HCT116 (cell line): ENCODE data around the gene ZNF516. TPM values are rescaled to one million over a fixed set of nuclear protein-coding genes. Genes with fewer than 3 reads are reported as not detected.

Source experiments
- ATAC-seq: fragments of 200-7000 bp; cut with Tn5 transposase; 2 replicates; pipeline ENCODE4 v1.9.1; 2020; ENCODE audit warnings: mild to moderate bottlenecking, moderate library complexity
- BruUV-seq: library from RNA; stranded (reverse); fragments of 400-500 nt; replicated peaks from 2 replicates; lab custom pipeline; 2021; lab: Mats Ljungman, UMichigan
- CTCF ChIA-PET: fragments of 300-600 bp; sonication (Branson Sonifier 250); formaldehyde crosslinking; loops from one replicate; lab custom pipeline; 2021; ENCODE audit warnings: antibody characterized with exemption; lab: Charles Lee
- POLR2A ChIA-PET: fragments of 300-600, 350-600 bp; sonication (Branson Sonifier 250); formaldehyde crosslinking; loops from one replicate; lab custom pipeline; 2021; ENCODE audit warnings: antibody characterized with exemption; lab: Charles Lee
- RAD21 ChIA-PET, 2 experiments: fragments of 300-600 bp; sonication (Branson Sonifier 250); formaldehyde crosslinking; loops; one replicate each; lab custom pipeline; 2023; ENCODE audit warnings: low total read pairs in 2 of 2; ENCODE audit not compliant: uncharacterized antibody in 2 of 2, unreplicated experiment in 2 of 2, low non-redundant PET in 1 of 2; lab: Charles Lee
- DNase-seq: peaks from one replicate; pipeline ENCODE4 v3.0.0-alpha.2; 2010; ENCODE audit warnings: low read depth, low spot score
- H2AFZ ChIP-seq: fragments of 200-600 bp; shearing (Covaris generic), sonication (generic); 2 replicates; pipeline ENCODE4 v1.6.1; 2017; ENCODE audit warnings: low read depth, mixed run types, mixed read lengths, antibody characterized with exemption, low read length; ENCODE audit not compliant: poor library complexity, severe bottlenecking
- H3K27ac ChIP-seq: 2 replicates; pipeline ENCODE4 v1.5.1; 2012; ENCODE audit warnings: low read depth, low read length
- H3K27me3 ChIP-seq: fragments of 200-600 bp; sonication (generic); 2 replicates; pipeline ENCODE4 v1.6.1; 2016; ENCODE audit warnings: mixed run types, low read length, mixed read lengths; ENCODE audit not compliant: insufficient read depth
- H3K36me3 ChIP-seq, 2 experiments: fragments of 200-500 bp in 1 of 2; fragments of 200-600 bp in 1 of 2; sonication (Bioruptor generic) in 1 of 2; sonication (generic) in 1 of 2; 2 replicates each; pipeline versions ENCODE4 v1.5.1 to v1.6.1; 2014 to 2016; ENCODE audit warnings: low read length in 2 of 2, inconsistent platforms in 1 of 2, mixed read lengths in 1 of 2, mixed run types in 1 of 2; ENCODE audit not compliant: insufficient read depth in 2 of 2, control insufficient read depth in 1 of 2
- H3K4me1 ChIP-seq, 2 experiments: fragments of 200-600 bp in 1 of 2; sonication (generic) in 1 of 2; 2 replicates each; pipeline versions ENCODE4 v1.5.1 to v1.6.1; 2012 to 2017; ENCODE audit warnings: low read length in 2 of 2, inconsistent platforms in 1 of 2, mild to moderate bottlenecking in 1 of 2, mixed read lengths in 1 of 2, mixed run types in 1 of 2, moderate library complexity in 1 of 2; ENCODE audit not compliant: insufficient read depth in 2 of 2, control insufficient read depth in 1 of 2
- H3K4me2 ChIP-seq: fragments of 200-600 bp; sonication (generic); 2 replicates; pipeline ENCODE4 v1.6.1; 2017; ENCODE audit warnings: mixed run types, low read length, mixed read lengths
- H3K4me3 ChIP-seq, 2 experiments: fragments of 200-600 bp in 1 of 2; sonication (generic) in 1 of 2; replicated peaks in 1 of 2; 2 replicates each; pipeline ENCODE4 v1.5.1; 2011 to 2016; ENCODE audit warnings: low read length in 2 of 2, control low read depth in 1 of 2, low read depth in 1 of 2, mild to moderate bottlenecking in 1 of 2, mixed read lengths in 1 of 2, mixed run types in 1 of 2
- H3K79me2 ChIP-seq: fragments of 200-600 bp; sonication (generic); 2 replicates; pipeline ENCODE4 v1.6.1; 2017; ENCODE audit warnings: mild to moderate bottlenecking, mixed run types, low read length, moderate library complexity, mixed read lengths; ENCODE audit not compliant: insufficient read depth
- H3K9ac ChIP-seq: fragments of 200-600 bp; sonication (generic); 2 replicates; pipeline ENCODE4 v1.6.1; 2016; ENCODE audit warnings: low read length, mixed read lengths
- H3K9me2 ChIP-seq: fragments of 200-600 bp; sonication (generic), shearing (Covaris generic); 2 replicates; pipeline ENCODE4 v1.6.1; 2017; ENCODE audit warnings: mixed run types, mild to moderate bottlenecking, moderate library complexity; ENCODE audit not compliant: insufficient read depth
- H3K9me3 ChIP-seq, 2 experiments: fragments of 200-500 bp in 1 of 2; fragments of 200-600 bp in 1 of 2; sonication (Bioruptor generic) in 1 of 2; sonication (generic) in 1 of 2; 2 replicates each; pipeline ENCODE4 v1.6.1; 2014 to 2017; ENCODE audit warnings: low read length in 2 of 2, mixed read lengths in 2 of 2, inconsistent platforms in 1 of 2, low read depth in 1 of 2, mild to moderate bottlenecking in 1 of 2, mixed run types in 1 of 2, moderate library complexity in 1 of 2; ENCODE audit not compliant: control insufficient read depth in 1 of 2, insufficient read depth in 1 of 2
- H4K20me1 ChIP-seq: fragments of 200-600 bp; sonication (generic), shearing (Covaris generic); 2 replicates; pipeline ENCODE4 v1.6.1; 2017; ENCODE audit warnings: mixed run types, mild to moderate bottlenecking, moderate library complexity; ENCODE audit not compliant: insufficient read depth
- ATF3 ChIP-seq: IDR thresholded peaks from 2 replicates; pipeline ENCODE4 v1.6.1; 2012
- CEBPB ChIP-seq: IDR thresholded peaks from 2 replicates; pipeline ENCODE4 v1.6.1; 2012; ENCODE audit warnings: low read depth
- CTCF ChIP-seq, 3 experiments: fragments of 200-600 bp in 1 of 3; sonication (generic) in 1 of 3; IDR thresholded peaks in 2 of 3; conservative IDR thresholded peaks in 1 of 3; 2 replicates each; pipeline ENCODE4 v1.5.1; 2012 to 2017; ENCODE audit warnings: low read depth in 2 of 3, low read length in 2 of 3, antibody characterized with exemption in 1 of 3, borderline replicate concordance in 1 of 3, control low read depth in 1 of 3, mild to moderate bottlenecking in 1 of 3, mixed read lengths in 1 of 3, mixed run types in 1 of 3, moderate library complexity in 1 of 3; ENCODE audit not compliant: insufficient read depth in 1 of 3
- ELF1 ChIP-seq: IDR thresholded peaks from 2 replicates; pipeline ENCODE4 v1.6.1; 2012; ENCODE audit warnings: low read depth, borderline replicate concordance
- EZH2phosphoT487 ChIP-seq: fragments of 200-600 bp; IDR thresholded peaks from 2 replicates; pipeline ENCODE4 v1.6.1; 2018; ENCODE audit warnings: antibody characterized with exemption, borderline replicate concordance
- FOSL1 ChIP-seq: IDR thresholded peaks from 2 replicates; pipeline ENCODE4 v1.6.1; 2012; ENCODE audit warnings: low read depth
- JUND ChIP-seq: IDR thresholded peaks from 2 replicates; pipeline ENCODE4 v1.6.1; 2012
- MAX ChIP-seq: IDR thresholded peaks from 2 replicates; pipeline ENCODE4 v1.6.1; 2012
- SIN3A ChIP-seq: IDR thresholded peaks from 2 replicates; pipeline ENCODE4 v1.6.1; 2012; ENCODE audit warnings: low read depth
- ZBTB33 ChIP-seq: IDR thresholded peaks from 2 replicates; pipeline ENCODE4 v1.6.1; 2011; ENCODE audit warnings: mild to moderate bottlenecking, low read length, moderate library complexity; ENCODE audit not compliant: insufficient replicate concordance; ENCODE audit errors: extremely low read depth
- ZFX ChIP-seq: fragments of 450-650 bp; IDR thresholded peaks from 2 replicates; pipeline ENCODE4 v1.6.1; 2017
- ZNF274 ChIP-seq: fragments of 200-500 bp; sonication (Bioruptor generic); IDR thresholded peaks from 2 replicates; pipeline ENCODE4 v1.6.1; 2014; ENCODE audit warnings: mild to moderate bottlenecking, low read depth, low read length, inconsistent platforms
- intact Hi-C: fragments of 100-400 bp; cut with micrococcal nuclease; formaldehyde crosslinking; loops from 2 replicates; pipeline ENCODE4 v1.10.0; 2022
- total RNA-seq: library from RNA; stranded (reverse); gene quantifications from one replicate; pipeline ENCODE4 v1.2.1, GENCODE V29; 2021; ENCODE audit not compliant: unreplicated experiment

ZNF516 gene
- total RNA-seq, 1 experiment from 2014 or later: 32.0 TPM

GRCh38 chr18:76376668-76377358, 118.2 kb downstream of the ZNF516 start:
- Histone ChIP-seq H4K20me1 (no peaks in the 10 kb centered on the region), H3K9ac (no peak overlapping the region), H3K36me3 (no peaks in the 10 kb centered on the region; a peak in 1 of 4 replicates), H2AFZ (no peak overlapping the region), H3K79me2 (no peaks in the 10 kb centered on the region), H3K27me3 (no peaks in the 10 kb centered on the region), H3K4me2 (no peak overlapping the region), H3K4me3 (no peak overlapping the region), H3K27ac (no peak overlapping the region)
- no TSS peak for BruUV-seq
- intact Hi-C loops: no loop called here
- ChIA-PET CTCF (no interaction called here), POLR2A (no interaction called here), RAD21 (no interaction called here)
- no peak for TF ChIP-seq JUND
- TF ChIP-seq CTCF (IDR thresholded peaks at IDR 0.05 in 2 of 3, conservative IDR thresholded peaks at IDR 0.05 in 1 of 3; ENCODE audit: borderline replicate concordance in 1 of 3, insufficient read depth in 1 of 3, low read depth in 2 of 3, low read length in 2 of 3): no peak
- TF ChIP-seq SIN3A: no peak
- TF ChIP-seq ZBTB33: no peak
- no peak for TF ChIP-seq FOSL1
- no peak for TF ChIP-seq ATF3
- no peak for TF ChIP-seq MAX
- TF ChIP-seq EZH2phosphoT487: no peak
- TF ChIP-seq ZFX: no peak
- no peak for TF ChIP-seq CEBPB
- no peak for TF ChIP-seq ELF1
- TF ChIP-seq ZNF274: no peak
- TF ChIP-seq, all 23 proteins: peak for 0
- DNase-seq: no peak
- Histone ChIP-seq H3K9me2 (no peaks in the 10 kb centered on the region), H3K9me3 (no peaks in the 10 kb centered on the region), H3K4me1 (peaks cover 0 to 12% of the 10 kb centered on the region in 2 experiments; a peak in 3 of 4 replicates)
- no peak for ATAC-seq
